B cell (primary cell): Measurements from ENCODE around the gene NSMCE3. TPM values are rescaled to one million over a fixed set of nuclear protein-coding genes. Genes with fewer than 3 reads are reported as not detected.

Experiments
- ATAC-seq: fragments of 200-7000 bp; cut with Tn5 transposase; one replicate; pipeline ENCODE4 v1.10.0; 2021; ENCODE audit warnings: low read depth, mild to moderate bottlenecking, moderate number of reproducible peaks, moderate library complexity
- CTCF ChIA-PET: fragments of 350-600 bp; sonication (Branson Sonifier 250); formaldehyde crosslinking; loops from one replicate; lab custom pipeline; 2021; ENCODE audit warnings: antibody characterized with exemption, inconsistent platforms; lab: Charles Lee
- POLR2A ChIA-PET: fragments of 350-600 bp; sonication (Branson Sonifier 250); formaldehyde crosslinking; loops from one replicate; lab custom pipeline; 2021; ENCODE audit warnings: antibody characterized with exemption; lab: Charles Lee
- DNase-seq: peaks from one replicate; pipeline ENCODE4 v3.0.0; 2013
- H2AFZ ChIP-seq: 2 replicates; pipeline ENCODE4 v1.6.1; 2012; ENCODE audit warnings: mild to moderate bottlenecking, low read depth, low read length; ENCODE audit not compliant: insufficient read depth, poor library complexity, severe bottlenecking
- H3K27ac ChIP-seq, 2 donors: 1 replicate in 1 of 2; 2 replicates in 1 of 2; pipeline ENCODE4 v1.5.1; 2012 to 2013; ENCODE audit warnings: low read length in 2 of 2, mild to moderate bottlenecking in 2 of 2, moderate library complexity in 1 of 2
- H3K27me3 ChIP-seq, 4 experiments: fragments of 200-600 bp in 1 of 4; sonication (generic) in 1 of 4; replicated peaks in 1 of 4; 1 replicate in 2 of 4; 2 replicates in 2 of 4; pipeline versions ENCODE4 v1.6.1 to v1.7.0; 2013 to 2016; ENCODE audit warnings: low read length in 3 of 4, mild to moderate bottlenecking in 2 of 4, mixed read lengths in 1 of 4, moderate library complexity in 1 of 4; ENCODE audit not compliant: insufficient read depth in 4 of 4, control insufficient read depth in 3 of 4; ENCODE audit errors: control extremely low read depth in 1 of 4
- H3K36me3 ChIP-seq, 2 experiments: replicated peaks in 1 of 2; 1 replicate in 1 of 2; 2 replicates in 1 of 2; pipeline versions ENCODE4 v1.6.1 to v1.7.1; 2013; ENCODE audit warnings: low read length in 1 of 2; ENCODE audit not compliant: insufficient read depth in 2 of 2, control insufficient read depth in 1 of 2; ENCODE audit errors: control extremely low read depth in 1 of 2, extremely low read depth in 1 of 2
- H3K4me1 ChIP-seq, 2 donors: fragments of 200-600 bp in 1 of 2; sonication (generic) in 1 of 2; 1 replicate in 1 of 2; 2 replicates in 1 of 2; pipeline versions ENCODE4 v1.5.1 to v1.6.1; 2013 to 2017; ENCODE audit warnings: low read length in 2 of 2; ENCODE audit not compliant: control insufficient read depth in 2 of 2, insufficient read depth in 2 of 2
- H3K4me2 ChIP-seq: replicated peaks from 2 replicates; pipeline ENCODE3; 2012; ENCODE audit warnings: mild to moderate bottlenecking, low read depth, low read length; ENCODE audit not compliant: poor library complexity, severe bottlenecking
- H3K4me3 ChIP-seq, 5 experiments: fragments of 200-600 bp in 1 of 5; sonication (generic) in 1 of 5; 1 replicate in 3 of 5; 2 replicates in 2 of 5; pipeline versions ENCODE4 v1.5.1 to v1.7.0; 2011 to 2016; ENCODE audit warnings: low read length in 4 of 5, mild to moderate bottlenecking in 4 of 5, low read depth in 2 of 5, control low read depth in 1 of 5, moderate library complexity in 1 of 5; ENCODE audit not compliant: insufficient read depth in 1 of 5; ENCODE audit errors: control extremely low read depth in 1 of 5, extremely low read depth in 1 of 5
- H3K79me2 ChIP-seq: fragments of 200-600 bp; sonication (generic); one replicate; pipeline ENCODE4 v1.6.0; 2016; ENCODE audit warnings: low read length; ENCODE audit not compliant: control insufficient read depth, insufficient read depth
- H3K9ac ChIP-seq: fragments of 200-600 bp; sonication (generic); 2 replicates; pipeline ENCODE4 v1.6.1; 2017; ENCODE audit warnings: mild to moderate bottlenecking, low read length, moderate library complexity
- H3K9me3 ChIP-seq, 3 donors: one replicate each; pipeline versions ENCODE4 v1.6.1 to v1.7.1; 2013; ENCODE audit warnings: low read length in 2 of 3; ENCODE audit not compliant: control insufficient read depth in 2 of 3, insufficient read depth in 1 of 3; ENCODE audit errors: control extremely low read depth in 1 of 3
- H4K20me1 ChIP-seq: 2 replicates; pipeline ENCODE4 v1.6.0; 2012; ENCODE audit warnings: mild to moderate bottlenecking, low read length; ENCODE audit not compliant: insufficient read depth, control insufficient read depth, poor library complexity, severe bottlenecking
- H3K27ac Mint-ChIP-seq: one replicate; pipeline ENCODE4 v1.8.0; 2021; ENCODE audit warnings: mixed read lengths
- H3K27me3 Mint-ChIP-seq: one replicate; pipeline ENCODE4 v1.8.0; 2021; ENCODE audit warnings: mixed read lengths
- H3K4me1 Mint-ChIP-seq: one replicate; pipeline ENCODE4 v1.8.0; 2021; ENCODE audit warnings: mixed read lengths
- H3K4me3 Mint-ChIP-seq: one replicate; pipeline ENCODE4 v1.8.0; 2021; ENCODE audit warnings: mixed read lengths
- H3K9me3 Mint-ChIP-seq: one replicate; pipeline ENCODE4 v1.8.0; 2022; ENCODE audit warnings: mixed read lengths; ENCODE audit not compliant: insufficient read depth
- EZH2 ChIP-seq: IDR thresholded peaks from 2 replicates; pipeline ENCODE4 v1.6.1; 2012; ENCODE audit warnings: borderline replicate concordance, low read depth, mild to moderate bottlenecking, moderate library complexity, low read length; ENCODE audit not compliant: insufficient read depth, poor library complexity, severe bottlenecking
- WGBS: methylation state at CpG from one replicate; pipeline ENCODE4 v1.1.5; 2013; ENCODE audit warnings: missing lambda C conversion rate; ENCODE audit not compliant: insufficient coverage; 5-methylcytosine and 5-hydroxymethylcytosine counted together
- intact Hi-C: fragments of 100-400 bp; cut with micrococcal nuclease; formaldehyde crosslinking; loops from one replicate; pipeline ENCODE4 v1.10.0; 2022
- polyA plus RNA-seq: library from polyadenylated mRNA; depleted of rRNA; stranded (reverse); fragments of >200 nt; gene quantifications from 2 replicates; pipeline ENCODE4 v1.2.3, GENCODE V29; 2012
- total RNA-seq, 2 donors: library from RNA; stranded (reverse); fragments of 120-200 nt in 1 of 2; gene quantifications; 1 replicate in 1 of 2; 2 replicates in 1 of 2; pipeline versions ENCODE4 v1.2.3 to v1.2.4, GENCODE V29; 2013 to 2022
- TF ChIP-seq, protein P1 (sequence below): fragments of 200-600 bp; IDR thresholded peaks from one replicate; pipeline ENCODE4 v1.8.0; 2022; ENCODE audit warnings: antibody characterized with exemption, mild to moderate bottlenecking

Gene NSMCE3
- total and polyA plus RNA-seq, 2 donors (not counting 1 experiment from before 2014, with no cell fraction given): 16.8 to 26.9 TPM

DNA sequence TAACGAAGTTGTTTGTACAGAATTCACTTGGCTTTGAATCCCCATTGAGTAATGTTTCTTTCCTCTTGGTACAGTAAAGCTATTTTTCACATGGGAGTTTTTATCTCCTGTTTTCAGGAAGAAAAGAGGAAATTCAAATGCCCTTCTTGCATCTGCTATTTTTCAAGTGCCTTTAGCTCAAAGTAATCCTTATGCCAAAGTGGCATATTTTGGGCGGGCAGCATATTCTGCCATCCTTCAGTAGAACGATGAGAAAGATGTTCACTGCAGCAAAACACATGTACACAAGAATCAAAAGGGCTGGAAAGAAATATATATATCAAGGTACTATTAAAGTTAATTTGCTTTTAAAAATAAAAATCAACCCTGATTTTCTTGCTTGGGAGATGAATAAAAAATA, 5.3 kb upstream of the NSMCE3 start:
- H3K4me2 ChIP-seq: no peak overlapping the region
- peaks cover 19% of the 10 kb centered on the region for H3K4me1 Mint-ChIP-seq

DNA sequence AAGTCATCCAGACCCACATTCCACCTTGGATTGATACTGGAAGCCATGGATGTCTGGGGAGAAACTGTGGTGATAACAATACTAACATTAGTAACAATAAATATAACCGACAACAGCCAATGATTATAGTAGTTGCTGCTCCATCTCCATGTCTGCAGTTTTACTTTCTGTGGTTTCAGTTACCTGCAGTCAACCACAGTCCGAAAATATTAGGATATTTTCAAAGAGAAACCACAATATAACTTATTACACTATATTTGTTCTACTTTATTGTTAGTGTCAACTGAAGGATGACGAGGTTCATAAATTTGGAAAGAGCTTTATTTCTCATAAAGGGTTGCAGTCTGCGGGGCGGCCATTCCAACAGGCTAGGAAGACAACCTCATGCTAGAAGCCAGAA, 2.6 kb upstream of the NSMCE3 start:
- H3K27me3 ChIP-seq: no peaks in the 10 kb centered on the region
- Mint-ChIP-seq H3K27ac (peak overlapping the region; percentile 98), H3K27me3 (peaks cover 3% of the 10 kb centered on the region), H3K4me1 (peaks cover 37% of the 10 kb centered on the region), H3K4me3 (no peak overlapping the region), H3K9me3 (no peaks in the 10 kb centered on the region)
- ChIA-PET CTCF (no interaction called here), POLR2A (interaction anchor here (0.6 kb wide), 1 partner anchor 64 kb away, joined by 4 read pairs; no protein-coding TSS in a partner anchor)
- no peak for TF ChIP-seq EZH2
- peak overlapping the region; percentile 77 for H2AFZ ChIP-seq
- no peak overlapping the region for H3K4me2 ChIP-seq
- intact Hi-C loops: no loop called here
- no peaks in the 10 kb centered on the region for H3K36me3 ChIP-seq
- H3K27ac ChIP-seq: no peak overlapping the region
- no peak overlapping the region for H3K9ac ChIP-seq
- peaks cover 19% of the 10 kb centered on the region for H3K79me2 ChIP-seq
- ATAC-seq (no peak), DNase-seq (no peak)
- H3K9me3 ChIP-seq: peaks cover 0 to 7% (median 1%) of the 10 kb centered on the region in 3 donors
- WGBS: no CpG with 5 or more reads among the region's 5 CpGs
- no peaks in the 10 kb centered on the region for H4K20me1 ChIP-seq
- H3K4me1 ChIP-seq: peaks cover 27 to 30% of the 10 kb centered on the region in 2 donors
- H3K4me3 ChIP-seq: no peak overlapping the region

More for the DNA sequence above, 5.3 kb upstream of the NSMCE3 start:
- ATAC-seq (no peak), DNase-seq (no peak)
- no peak overlapping the region for H3K4me3 ChIP-seq
- Mint-ChIP-seq H3K27ac (no peak overlapping the region), H3K9me3 (no peaks in the 10 kb centered on the region), H3K27me3 (peaks cover 9% of the 10 kb centered on the region), H3K4me3 (no peak overlapping the region)
- no peak overlapping the region for H3K27ac ChIP-seq
- H3K4me1 ChIP-seq: peaks cover 11 to 13% of the 10 kb centered on the region in 2 donors
- POLR2A ChIA-PET: no interaction called here
- H3K79me2 ChIP-seq: no peaks in the 10 kb centered on the region
- CTCF ChIA-PET: no interaction called here
- H3K9me3 ChIP-seq: peaks cover 0 to 1% (median 0%) of the 10 kb centered on the region in 3 donors
- H3K9ac ChIP-seq: no peak overlapping the region
- no peaks in the 10 kb centered on the region for H4K20me1 ChIP-seq
- H3K27me3 ChIP-seq: peaks cover 0 to 3% (median 0%) of the 10 kb centered on the region in 4 experiments
- intact Hi-C loops: no loop called here
- WGBS: no CpG with 5 or more reads among the region's 3 CpGs
- TF ChIP-seq EZH2: no peak
- TF ChIP-seq, protein P1, sequence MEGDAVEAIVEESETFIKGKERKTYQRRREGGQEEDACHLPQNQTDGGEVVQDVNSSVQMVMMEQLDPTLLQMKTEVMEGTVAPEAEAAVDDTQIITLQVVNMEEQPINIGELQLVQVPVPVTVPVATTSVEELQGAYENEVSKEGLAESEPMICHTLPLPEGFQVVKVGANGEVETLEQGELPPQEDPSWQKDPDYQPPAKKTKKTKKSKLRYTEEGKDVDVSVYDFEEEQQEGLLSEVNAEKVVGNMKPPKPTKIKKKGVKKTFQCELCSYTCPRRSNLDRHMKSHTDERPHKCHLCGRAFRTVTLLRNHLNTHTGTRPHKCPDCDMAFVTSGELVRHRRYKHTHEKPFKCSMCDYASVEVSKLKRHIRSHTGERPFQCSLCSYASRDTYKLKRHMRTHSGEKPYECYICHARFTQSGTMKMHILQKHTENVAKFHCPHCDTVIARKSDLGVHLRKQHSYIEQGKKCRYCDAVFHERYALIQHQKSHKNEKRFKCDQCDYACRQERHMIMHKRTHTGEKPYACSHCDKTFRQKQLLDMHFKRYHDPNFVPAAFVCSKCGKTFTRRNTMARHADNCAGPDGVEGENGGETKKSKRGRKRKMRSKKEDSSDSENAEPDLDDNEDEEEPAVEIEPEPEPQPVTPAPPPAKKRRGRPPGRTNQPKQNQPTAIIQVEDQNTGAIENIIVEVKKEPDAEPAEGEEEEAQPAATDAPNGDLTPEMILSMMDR: no peak
- H3K36me3 ChIP-seq: no peaks in the 10 kb centered on the region
- no peak overlapping the region for H2AFZ ChIP-seq
